NCI-H128 (cell line): Measurements from ENCODE around the gene SELENOI.
A peak's percentile ranks its signal among the peaks of the same experiment; 100 is the strongest.
"Not testable (repeated sequence)": the region's sequence is repeated elsewhere in the genome, so short reads cannot be mapped to it uniquely, and the experiment has no call there.

Experiments
- DNase-seq: peaks from one replicate; lab custom pipeline; 2025; ENCODE audit not compliant: unreplicated experiment; lab: John Stamatoyannopoulos, UW

Gene SELENOI

DNA sequence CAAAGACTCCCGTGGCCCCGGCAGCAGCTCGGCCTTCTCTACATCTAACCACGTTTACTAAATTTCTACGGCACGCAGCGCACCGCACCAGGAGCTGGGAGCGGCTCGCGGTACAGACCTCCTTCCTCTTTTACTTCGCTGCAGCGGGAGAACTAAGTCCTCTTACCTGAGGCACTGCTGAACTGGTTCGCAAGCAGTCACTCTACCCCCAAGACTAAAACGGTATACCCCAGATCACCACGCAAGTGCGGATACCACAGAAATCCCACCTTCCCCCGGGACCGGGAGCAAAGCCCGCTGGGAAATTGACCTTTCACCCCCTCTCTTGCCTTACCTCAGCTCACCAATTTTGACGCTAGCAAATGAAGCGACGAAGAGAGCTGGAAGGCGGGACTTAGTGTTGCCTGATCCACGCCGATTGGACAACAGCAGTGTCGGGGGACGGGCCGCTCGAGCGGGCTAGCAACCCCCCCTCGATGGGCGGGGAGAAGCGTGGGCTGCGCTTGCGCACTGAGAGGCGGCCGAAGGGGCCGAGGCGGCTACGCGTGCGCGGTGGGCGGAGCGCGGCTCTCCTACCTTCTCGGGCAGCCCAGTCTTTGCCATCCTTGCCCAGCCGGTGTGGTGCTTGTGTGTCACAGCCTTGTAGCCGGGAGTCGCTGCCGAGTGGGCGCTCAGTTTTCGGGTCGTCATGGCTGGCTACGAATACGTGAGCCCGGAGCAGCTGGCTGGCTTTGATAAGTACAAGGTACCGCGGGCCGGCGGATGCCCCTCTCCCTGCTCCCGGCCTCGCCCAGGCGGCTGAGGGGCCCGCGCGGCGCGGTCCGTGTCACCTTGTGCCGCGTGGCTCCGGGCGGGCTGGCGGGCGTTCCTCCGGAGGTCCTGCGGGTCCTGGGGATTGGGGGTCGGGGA is at the start of gene SELENOI:
Gene SELENOI, plus strand, starts transcription at position 599 of the 909 bp plus-strand sequence. Its CDS starts 90 bp downstream, at position 689.
- peak; percentile 99 for DNase-seq

DNA sequence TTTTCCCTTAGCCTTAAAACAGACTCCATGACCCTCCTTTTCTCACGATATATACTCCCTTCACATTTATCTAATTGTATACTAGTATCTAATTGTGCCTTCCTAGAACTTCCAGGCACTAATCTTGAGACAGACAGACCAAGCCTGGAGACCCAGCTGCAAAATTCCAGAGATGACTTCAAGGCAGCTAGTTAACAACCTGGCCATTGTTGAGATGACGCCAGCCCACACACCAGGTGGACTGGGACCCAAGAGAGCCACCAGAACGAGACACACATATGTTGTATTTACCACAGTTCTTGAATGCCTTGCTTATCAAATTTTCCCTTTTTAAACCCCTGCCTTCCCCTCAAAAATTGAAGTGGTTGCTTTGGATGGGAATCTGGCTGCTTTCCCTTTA is 48.9 kb upstream of the SELENOI start:
- no peak for DNase-seq

DNA sequence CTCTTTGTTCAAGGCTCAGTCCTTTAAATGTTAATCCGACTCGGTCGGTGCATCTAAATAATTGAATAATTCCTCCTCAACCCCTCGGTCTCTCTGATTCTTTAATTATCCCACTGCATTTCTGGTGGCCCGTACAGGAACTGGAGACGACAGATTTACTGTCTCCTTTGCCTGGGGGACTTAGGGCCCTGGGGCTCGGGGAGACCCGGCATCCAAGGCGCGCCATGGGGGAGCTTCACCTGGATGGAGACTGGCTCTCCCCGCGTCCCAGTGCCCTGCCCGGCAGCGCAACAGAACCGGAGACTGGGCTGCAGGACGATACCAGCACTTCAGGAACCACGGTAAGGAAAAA is 47.7 kb upstream of the SELENOI start:
- no peak for DNase-seq

DNA sequence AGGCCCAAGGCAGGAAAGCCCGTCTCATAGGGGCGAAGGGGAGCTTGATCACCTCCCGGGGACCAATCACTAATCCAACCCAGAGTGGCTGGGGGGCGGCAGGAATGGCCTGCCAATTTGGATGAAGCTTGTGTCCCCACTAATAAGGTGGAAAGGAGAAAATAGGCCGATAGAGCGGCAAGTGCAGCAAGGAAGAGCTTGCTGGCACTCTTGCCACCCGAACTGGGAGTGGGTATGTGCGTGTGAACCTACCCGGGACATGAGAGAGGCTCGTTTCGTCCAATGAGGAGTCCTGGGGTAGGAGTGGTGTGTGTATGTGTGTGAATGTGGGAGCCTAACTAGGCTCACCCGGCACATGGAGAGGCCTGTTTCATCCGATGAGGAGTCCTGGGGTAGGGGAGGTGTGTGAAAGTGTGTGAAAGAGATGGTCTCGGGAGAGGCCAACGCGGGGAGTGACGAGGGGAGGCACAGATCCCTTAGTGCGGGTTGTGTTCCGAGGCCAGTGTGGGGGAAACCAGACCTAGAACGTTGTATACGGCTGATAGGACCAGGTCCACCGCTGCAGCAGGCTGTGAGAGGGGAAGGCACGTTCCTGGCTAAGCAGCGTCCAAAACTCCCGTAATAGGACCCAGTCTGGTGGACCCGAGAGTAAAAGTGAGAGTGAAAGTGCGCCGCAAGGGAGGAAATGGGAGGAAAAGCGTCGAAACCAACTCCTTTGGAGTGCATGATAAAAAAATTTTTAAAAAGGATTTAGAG is 47.1 kb upstream of the SELENOI start:
- DNase-seq: no peak

- DNase-seq: no peak
Observed at GRCh38 chr2:26299471-26300101, 46.4 kb upstream of the SELENOI start.

GRCh38 chr2:26300234-26300925 is 45.6 kb upstream of the SELENOI start:
- no peak for DNase-seq

DNA sequence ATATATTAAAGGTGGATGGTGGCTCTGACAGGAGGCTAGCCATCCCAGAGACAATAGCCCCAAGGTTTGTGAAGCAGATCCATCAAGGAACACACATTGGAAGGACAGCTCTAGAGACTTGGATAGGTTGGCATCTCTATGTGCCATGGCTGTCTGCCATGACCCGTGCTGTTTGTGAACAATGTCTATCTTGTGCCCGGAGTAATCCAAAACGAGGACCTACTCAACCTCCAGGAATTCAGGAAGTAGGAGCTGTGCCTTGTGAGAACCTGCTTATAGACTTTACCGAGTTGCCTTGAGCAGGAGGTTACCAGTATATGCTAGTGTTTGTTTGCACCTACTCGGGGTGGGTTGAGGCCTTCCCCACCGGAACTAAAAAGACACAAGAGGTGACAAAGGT is 43.1 kb upstream of the SELENOI start:
- no peak for DNase-seq

DNA sequence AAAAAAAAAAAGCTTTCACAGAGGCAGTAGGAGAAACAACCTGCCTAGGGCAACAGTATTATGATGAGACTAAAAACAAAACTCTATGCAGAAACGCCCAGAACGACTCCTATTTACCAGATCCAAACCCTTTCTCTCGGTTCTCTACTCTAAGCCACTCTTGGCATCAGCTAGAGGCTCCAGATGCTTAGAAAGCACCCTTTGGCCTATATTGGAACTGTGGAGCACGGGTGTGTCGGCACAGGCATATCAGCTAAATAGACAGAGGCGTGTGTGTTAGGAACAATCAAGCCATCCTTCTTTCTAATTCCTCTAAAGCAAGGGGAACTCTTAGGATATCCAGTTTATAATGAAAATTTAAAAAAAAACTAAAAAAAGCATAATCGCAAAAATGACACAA is 40.8 kb upstream of the SELENOI start:
- DNase-seq: not testable (repeated sequence)

GRCh38 chr2:26305540-26305939 is 40.4 kb upstream of the SELENOI start:
- DNase-seq: no peak

- DNase-seq: no peak
Observed at GRCh38 chr2:26309921-26310320, 36.0 kb upstream of the SELENOI start.

DNA sequence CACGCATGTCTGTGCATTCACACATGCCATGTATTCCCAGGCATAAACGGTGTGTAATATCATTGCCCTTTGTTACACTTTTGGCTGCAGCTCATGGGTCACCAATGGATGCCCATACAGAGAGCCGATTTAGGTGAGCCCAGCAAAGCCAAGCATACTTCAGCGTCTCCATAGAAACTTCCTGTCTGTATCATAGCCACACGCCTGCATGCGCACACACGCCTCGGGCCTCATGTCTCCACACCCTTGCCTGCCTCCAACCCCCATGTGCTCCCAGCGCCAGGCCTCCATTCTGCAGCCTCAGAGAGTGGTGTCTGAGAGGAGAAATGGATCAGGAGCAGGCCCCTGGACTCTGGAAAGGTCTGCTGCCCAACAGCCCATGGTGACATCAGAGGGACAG is 33.5 kb upstream of the SELENOI start:
- DNase-seq: no peak

GRCh38 chr2:26313446-26313845 is 32.5 kb upstream of the SELENOI start:
- no peak for DNase-seq

GRCh38 chr2:26314243-26314642 is 31.7 kb upstream of the SELENOI start:
- DNase-seq: no peak

- DNase-seq: no peak
Observed at GRCh38 chr2:26316041-26316440, 29.9 kb upstream of the SELENOI start.

- DNase-seq: no peak
Observed at GRCh38 chr2:26316845-26317244, 29.1 kb upstream of the SELENOI start.

DNA sequence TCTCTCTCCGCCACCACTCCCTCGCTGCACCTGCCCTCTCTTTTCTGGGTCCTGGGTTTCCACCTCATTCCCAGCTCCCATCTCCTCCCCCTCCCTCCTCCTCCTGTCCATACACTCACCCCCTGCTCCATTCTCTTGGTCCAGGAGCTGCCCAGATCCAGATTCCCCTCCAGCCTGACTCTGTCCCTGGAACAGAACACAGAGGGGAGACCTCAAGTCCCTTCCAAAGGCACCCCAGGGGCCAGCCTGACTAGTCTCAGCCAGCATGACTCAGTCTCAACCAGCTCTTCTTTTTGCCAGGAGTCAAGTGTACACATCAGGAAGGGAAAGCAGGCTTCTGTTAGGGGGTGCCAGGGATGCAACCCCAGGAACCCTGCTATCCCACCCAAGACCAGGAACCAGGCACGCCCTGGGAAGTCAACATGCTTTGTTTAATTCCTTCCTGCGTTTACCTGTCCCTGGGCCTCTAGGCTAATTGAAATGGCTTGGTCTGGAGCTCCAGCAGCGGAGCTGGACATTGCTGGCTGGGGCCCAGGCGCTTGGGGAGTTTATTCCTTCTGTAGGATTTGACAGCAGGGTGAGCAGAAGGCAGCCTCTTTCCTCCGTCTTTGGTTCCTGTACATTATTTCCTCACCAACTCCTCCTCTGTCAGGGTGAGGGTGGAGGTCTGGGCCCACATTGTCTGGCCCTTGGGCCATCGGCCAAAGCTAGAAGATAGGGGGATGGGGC is 28.4 kb upstream of the SELENOI start:
- no peak for DNase-seq

GRCh38 chr2:26318950-26319349 is 27.0 kb upstream of the SELENOI start:
- DNase-seq: no peak

- DNase-seq: not testable (repeated sequence)
Observed at GRCh38 chr2:26324479-26324878, 21.5 kb upstream of the SELENOI start.

GRCh38 chr2:26324903-26325302 is 21.0 kb upstream of the SELENOI start:
- DNase-seq: no peak

GRCh38 chr2:26325851-26326250 is 20.1 kb upstream of the SELENOI start:
- no peak for DNase-seq
